ENCODE measurements around the gene MON1A. TPM values are rescaled to one million over a fixed set of nuclear protein-coding genes. Genes with fewer than 3 reads are reported as not detected.

The MON1A gene
- total RNA-seq, 1 donor from 2014 or later: 12.4 TPM

- H3K4me2 ChIP-seq (ENCODE audit: low read length): peak within 1 kb of the TSS; percentile 71
- no peak within 1 kb of the TSS for H3K9ac ChIP-seq (ENCODE audit: low read length)
- DNase-seq (ENCODE audit: low read depth): no peak
- H3K27me3 ChIP-seq (ENCODE audit: insufficient read depth, low read length): peaks cover 20% of the 10 kb centered on the region
- Mint-ChIP-seq H3K4me3 (ENCODE audit: unreplicated experiment) (no peak within 1 kb of the TSS), H3K27me3 (ENCODE audit: low read depth, unreplicated experiment) (peaks cover 54% of the 10 kb centered on the region), H3K27ac (ENCODE audit: unreplicated experiment) (no peak within 1 kb of the TSS), H3K4me1 (ENCODE audit: low read depth, unreplicated experiment) (no peaks in the 10 kb centered on the region), H3K9me3 (ENCODE audit: unreplicated experiment) (no peaks in the 10 kb centered on the region), H3K36me3 (ENCODE audit: low read depth, unreplicated experiment) (no peaks in the 10 kb centered on the region)
- H3K4me1 ChIP-seq (ENCODE audit: insufficient read depth, low read length): no peaks in the 10 kb centered on the region
- H3K79me2 ChIP-seq (ENCODE audit: insufficient read depth, low read length): no peaks in the 10 kb centered on the region
- no peaks in the 10 kb centered on the region for H4K20me1 ChIP-seq (ENCODE audit: insufficient read depth, low read length)
- TF ChIP-seq EZH2 (IDR thresholded peaks at IDR 0.05; ENCODE audit: insufficient read depth, low read length) (peak; percentile 70), CTCF (IDR thresholded peaks at IDR 0.05; ENCODE audit: insufficient read depth, low read depth, low read length) (no peak)
- no peaks in the 10 kb centered on the region for H3K36me3 ChIP-seq (ENCODE audit: insufficient read depth, low read length)
- no peak within 1 kb of the TSS for H3K27ac ChIP-seq (ENCODE audit: low read depth, low read length)
- H3K9me3 ChIP-seq (ENCODE audit: insufficient read depth, low read depth, low read length): no peaks in the 10 kb centered on the region
- H2AFZ ChIP-seq (ENCODE audit: low read depth, low read length): no peak within 1 kb of the TSS
- H3K4me3 ChIP-seq (ENCODE audit: insufficient read depth, low read depth, low read length): no peak within 1 kb of the TSS
- FAIRE-seq: no peak
These were observed 60.0 kb downstream of the MON1A start, which contains the start of gene CAMKV for GRCh38 chr3:49869525-49870126. CAMKV (minus strand) TSS chr3:49869906; CDS start chr3:49862388, 7,518 bp downstream.

GRCh38 chr3:49868862-49869466 lies 60.6 kb downstream of the MON1A start:
- Mint-ChIP-seq H3K36me3 (ENCODE audit: low read depth, unreplicated experiment) (no peaks in the 10 kb centered on the region), H3K27ac (ENCODE audit: unreplicated experiment) (no peak overlapping the region), H3K4me3 (ENCODE audit: unreplicated experiment) (no peak overlapping the region), H3K4me1 (ENCODE audit: low read depth, unreplicated experiment) (no peaks in the 10 kb centered on the region), H3K27me3 (ENCODE audit: low read depth, unreplicated experiment) (peaks cover 53% of the 10 kb centered on the region), H3K9me3 (ENCODE audit: unreplicated experiment) (no peaks in the 10 kb centered on the region)
- no peaks in the 10 kb centered on the region for H3K9me3 ChIP-seq (ENCODE audit: insufficient read depth, low read depth, low read length)
- FAIRE-seq (no peak), DNase-seq (ENCODE audit: low read depth) (no peak)
- no peaks in the 10 kb centered on the region for H3K36me3 ChIP-seq (ENCODE audit: insufficient read depth, low read length)
- no peaks in the 10 kb centered on the region for H3K4me1 ChIP-seq (ENCODE audit: insufficient read depth, low read length)
- peaks cover 21% of the 10 kb centered on the region for H3K27me3 ChIP-seq (ENCODE audit: insufficient read depth, low read length)
- H3K27ac ChIP-seq (ENCODE audit: low read depth, low read length): no peak overlapping the region
- no peak overlapping the region for H3K9ac ChIP-seq (ENCODE audit: low read length)
- H2AFZ ChIP-seq (ENCODE audit: low read depth, low read length): no peak overlapping the region
- H3K79me2 ChIP-seq (ENCODE audit: insufficient read depth, low read length): no peaks in the 10 kb centered on the region
- peak overlapping the region; percentile 71 for H3K4me2 ChIP-seq (ENCODE audit: low read length)
- TF ChIP-seq CTCF (IDR thresholded peaks at IDR 0.05; ENCODE audit: insufficient read depth, low read depth, low read length) (no peak), EZH2 (IDR thresholded peaks at IDR 0.05; ENCODE audit: insufficient read depth, low read length) (peak; percentile 26)
- no peaks in the 10 kb centered on the region for H4K20me1 ChIP-seq (ENCODE audit: insufficient read depth, low read length)
- no peak overlapping the region for H3K4me3 ChIP-seq (ENCODE audit: insufficient read depth, low read depth, low read length)

GRCh38 chr3:49867871-49868321 lies 61.7 kb downstream of the MON1A start:
- Histone ChIP-seq H4K20me1 (ENCODE audit: insufficient read depth, low read length) (no peaks in the 10 kb centered on the region), H3K36me3 (ENCODE audit: insufficient read depth, low read length) (no peaks in the 10 kb centered on the region), H3K27me3 (ENCODE audit: insufficient read depth, low read length) (peaks cover 28% of the 10 kb centered on the region), H3K27ac (ENCODE audit: low read depth, low read length) (no peak overlapping the region), H2AFZ (ENCODE audit: low read depth, low read length) (no peak overlapping the region), H3K4me3 (ENCODE audit: insufficient read depth, low read depth, low read length) (no peak overlapping the region), H3K4me2 (ENCODE audit: low read length) (no peak overlapping the region), H3K9me3 (ENCODE audit: insufficient read depth, low read depth, low read length) (no peaks in the 10 kb centered on the region), H3K4me1 (ENCODE audit: insufficient read depth, low read length) (no peaks in the 10 kb centered on the region), H3K9ac (ENCODE audit: low read length) (no peak overlapping the region), H3K79me2 (ENCODE audit: insufficient read depth, low read length) (no peaks in the 10 kb centered on the region)
- no peak overlapping the region for H3K4me3 Mint-ChIP-seq (ENCODE audit: unreplicated experiment)
- no peak overlapping the region for H3K27ac Mint-ChIP-seq (ENCODE audit: unreplicated experiment)
- TF ChIP-seq EZH2 (IDR thresholded peaks at IDR 0.05; ENCODE audit: insufficient read depth, low read length): no peak
- no peak for TF ChIP-seq CTCF (IDR thresholded peaks at IDR 0.05; ENCODE audit: insufficient read depth, low read depth, low read length)
- peak; percentile 22 for DNase-seq (ENCODE audit: low read depth)
- no peaks in the 10 kb centered on the region for H3K36me3 Mint-ChIP-seq (ENCODE audit: low read depth, unreplicated experiment)
- peaks cover 58% of the 10 kb centered on the region for H3K27me3 Mint-ChIP-seq (ENCODE audit: low read depth, unreplicated experiment)
- H3K4me1 Mint-ChIP-seq (ENCODE audit: low read depth, unreplicated experiment): no peaks in the 10 kb centered on the region
- H3K9me3 Mint-ChIP-seq (ENCODE audit: unreplicated experiment): no peaks in the 10 kb centered on the region
- FAIRE-seq: no peak
